Measurements from ENCODE around the gene ZNF175. TPM values are rescaled to one million over a fixed set of nuclear protein-coding genes. Genes with fewer than 3 reads are reported as not detected.

Gene ZNF175
- polyA plus RNA-seq, 2 of the 4 experiments (the other 2 are of a cell fraction): 3.3 to 6.4 TPM

DNA sequence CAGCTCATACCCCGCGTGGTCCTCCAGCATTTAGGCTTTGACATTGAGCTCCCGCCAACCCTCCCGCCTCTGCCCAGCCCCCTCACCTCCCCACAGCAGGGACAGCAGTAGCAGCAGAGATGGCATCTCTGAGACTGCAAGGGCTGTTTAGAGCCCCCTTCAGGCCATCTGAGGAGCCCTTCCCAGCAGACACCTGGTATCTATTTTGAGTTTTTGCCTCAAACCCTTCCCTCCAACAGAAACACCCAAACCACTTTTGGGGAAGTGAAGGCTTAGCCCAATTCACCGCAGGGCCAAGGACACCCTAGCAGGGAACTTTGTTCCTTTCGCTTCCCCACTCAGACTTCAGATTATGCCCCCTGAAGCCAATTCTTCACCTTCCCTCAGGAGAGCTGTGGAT, 6.3 kb upstream of the ZNF175 start:
- Histone ChIP-seq H3K9me3 (peaks cover 6% of the 10 kb centered on the region), H3K4me2 (no peak overlapping the region), H3K27ac (no peak overlapping the region), H3K4me1 (no peaks in the 10 kb centered on the region), H3K4me3 (no peak overlapping the region)
- ATAC-seq: no peak
- WGBS (ENCODE audit: missing lambda C conversion rate): 31% methylated on average over 5 of the region's 6 CpGs
- no peak for FAIRE-seq
- ChIA-PET CTCF (no interaction called here), POLR2A (no interaction called here)
- no peak for DNase-seq (ENCODE audit: low read depth in 1 of 2, low spot score in 1 of 2)
- TF ChIP-seq JUN (IDR thresholded peaks at IDR 0.05) (no peak), ESRRA (IDR thresholded peaks at IDR 0.05; ENCODE audit: borderline replicate concordance, low read length) (no peak), POLR2A (IDR thresholded peaks at IDR 0.05; ENCODE audit: low read length) (no peak), KDM5A (IDR thresholded peaks at IDR 0.05) (no peak), HMGXB4 (CRISPR knock-in tag; IDR thresholded peaks at IDR 0.05; ENCODE audit: borderline replicate concordance) (no peak), CHD4 (IDR thresholded peaks at IDR 0.05; ENCODE audit: borderline replicate concordance) (no peak), FOXS1 (CRISPR knock-in tag; IDR thresholded peaks at IDR 0.05) (no peak)

DNA sequence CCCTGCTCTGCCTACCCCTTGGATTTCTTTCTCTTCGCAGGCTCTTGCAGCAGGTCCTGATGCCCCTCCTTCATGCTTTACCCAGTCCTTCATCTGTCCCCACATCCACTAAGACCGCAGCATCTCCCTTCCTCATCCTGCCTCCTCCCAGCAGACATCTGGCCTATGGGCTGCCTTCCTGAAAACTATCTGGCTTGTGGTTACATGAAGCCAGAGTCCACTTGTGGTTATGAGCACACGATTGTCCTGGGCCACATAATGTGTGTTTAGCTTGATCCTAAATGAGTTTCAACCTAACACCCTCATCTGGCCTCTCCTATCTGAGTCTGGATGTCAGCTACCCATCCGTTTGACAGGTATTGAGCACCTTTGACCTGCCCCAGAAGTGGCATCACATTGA, 5.5 kb upstream of the ZNF175 start:
- Histone ChIP-seq H3K27ac (no peak overlapping the region), H3K4me1 (no peaks in the 10 kb centered on the region), H3K4me2 (no peak overlapping the region), H3K4me3 (no peak overlapping the region), H3K9me3 (peaks cover 14% of the 10 kb centered on the region)
- CTCF ChIA-PET: no interaction called here
- DNase-seq (ENCODE audit: low read depth in 1 of 2, low spot score in 1 of 2) (no peak), ATAC-seq (no peak), FAIRE-seq (no peak)
- TF ChIP-seq EP300 (IDR thresholded peaks at IDR 0.05): no peak
- no peak for TF ChIP-seq HOXB5 (CRISPR knock-in tag; IDR thresholded peaks at IDR 0.05)
- TF ChIP-seq ZC3H11A (IDR thresholded peaks at IDR 0.05): no peak
- TF ChIP-seq MAX (IDR thresholded peaks at IDR 0.05): no peak
- TF ChIP-seq TP53 (CRISPR knock-in tag; IDR thresholded peaks at IDR 0.05): no peak
- TF ChIP-seq ZNF302 (CRISPR knock-in tag; IDR thresholded peaks at IDR 0.05): no peak
- TF ChIP-seq RAD21 (conservative IDR thresholded peaks at IDR 0.05 in 1 of 2, IDR thresholded peaks at IDR 0.05 in 1 of 2): no peak
- WGBS (ENCODE audit: missing lambda C conversion rate): 4% methylated on average over 4 of the region's 4 CpGs
- POLR2A ChIA-PET: no interaction called here

DNA sequence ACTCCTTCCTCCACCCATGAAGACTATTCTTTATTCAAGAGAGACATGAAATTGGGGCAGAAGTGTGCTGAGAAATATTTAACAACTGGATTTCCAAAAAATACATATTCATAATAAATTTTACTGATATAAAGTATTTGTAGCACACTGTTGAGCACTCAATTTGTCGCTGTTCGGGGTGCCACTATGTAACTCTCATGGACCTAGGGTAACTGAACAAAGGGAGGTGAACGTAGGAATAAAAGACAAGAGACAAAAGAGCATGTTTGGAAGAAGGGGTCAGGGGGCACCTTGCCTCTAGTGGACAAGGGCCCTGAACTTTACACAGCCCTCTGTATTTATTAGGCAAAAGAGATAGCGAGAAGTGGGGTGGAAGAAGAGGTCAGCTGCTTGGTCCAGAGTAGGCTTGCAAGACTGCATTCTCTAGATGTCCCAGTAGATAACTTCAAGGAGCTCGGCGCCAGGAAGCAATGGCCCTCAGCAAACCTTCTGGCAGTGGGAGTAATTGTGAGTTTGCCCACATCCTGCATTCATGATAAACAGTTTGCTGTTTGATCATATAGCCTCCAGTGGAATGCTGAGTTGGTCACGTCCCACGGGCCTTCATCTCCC, 4.5 kb upstream of the ZNF175 start:
- no peak overlapping the region for H3K4me3 ChIP-seq
- H3K4me2 ChIP-seq: no peak overlapping the region
- H3K9me3 ChIP-seq: peaks cover 16% of the 10 kb centered on the region
- H3K4me1 ChIP-seq: no peaks in the 10 kb centered on the region
- FAIRE-seq: no peak
- TF ChIP-seq ATOH8 (CRISPR knock-in tag; IDR thresholded peaks at IDR 0.05; ENCODE audit: low read depth) (no peak), RFX5 (IDR thresholded peaks at IDR 0.05) (no peak), PBX3 (IDR thresholded peaks at IDR 0.05) (no peak), MYC (IDR thresholded peaks at IDR 0.05; ENCODE audit: borderline replicate concordance, low read length) (no peak), FOXS1 (CRISPR knock-in tag; IDR thresholded peaks at IDR 0.05) (no peak), POLR2A (IDR thresholded peaks at IDR 0.05; ENCODE audit: low read length) (no peak), KDM5A (IDR thresholded peaks at IDR 0.05) (no peak), NPAS2 (CRISPR knock-in tag; IDR thresholded peaks at IDR 0.05; ENCODE audit: borderline replicate concordance) (no peak), HDAC2 (IDR thresholded peaks at IDR 0.05) (no peak), EP300 (IDR thresholded peaks at IDR 0.05) (no peak), TFCP2L1 (CRISPR knock-in tag; IDR thresholded peaks at IDR 0.05) (no peak), EHF (CRISPR knock-in tag; IDR thresholded peaks at IDR 0.05) (no peak), MAZ (IDR thresholded peaks at IDR 0.05; ENCODE audit: borderline replicate concordance, low read depth, low read length) (no peak), SREBF2 (IDR thresholded peaks at IDR 0.05) (no peak), POLR2AphosphoS2 (conservative IDR thresholded peaks at IDR 0.05; ENCODE audit: low read length) (no peak)
- TF ChIP-seq, protein P1, sequence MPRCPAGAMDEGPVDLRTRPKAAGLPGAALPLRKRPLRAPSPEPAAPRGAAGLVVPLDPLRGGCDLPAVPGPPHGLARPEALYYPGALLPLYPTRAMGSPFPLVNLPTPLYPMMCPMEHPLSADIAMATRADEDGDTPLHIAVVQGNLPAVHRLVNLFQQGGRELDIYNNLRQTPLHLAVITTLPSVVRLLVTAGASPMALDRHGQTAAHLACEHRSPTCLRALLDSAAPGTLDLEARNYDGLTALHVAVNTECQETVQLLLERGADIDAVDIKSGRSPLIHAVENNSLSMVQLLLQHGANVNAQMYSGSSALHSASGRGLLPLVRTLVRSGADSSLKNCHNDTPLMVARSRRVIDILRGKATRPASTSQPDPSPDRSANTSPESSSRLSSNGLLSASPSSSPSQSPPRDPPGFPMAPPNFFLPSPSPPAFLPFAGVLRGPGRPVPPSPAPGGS (IDR thresholded peaks at IDR 0.05): no peak
- H3K27ac ChIP-seq: no peak overlapping the region
- 2% methylated on average over 8 of the region's 8 CpGs for WGBS (ENCODE audit: missing lambda C conversion rate)
- CTCF ChIA-PET: no interaction called here
- no peak for ATAC-seq
- DNase-seq (ENCODE audit: low read depth in 1 of 2, low spot score in 1 of 2): no peak
- POLR2A ChIA-PET: no interaction called here

Data from A549 (cell line).